Liver (tissue), 3 donors: ENCODE results near the gene SLC4A5.

Source experiments
- EGR1 ChIP-seq, 2 donors: IDR thresholded peaks; 2 replicates each; pipeline ENCODE4 v1.6.1; 2016 to 2018; ENCODE audit warnings: antibody characterized with exemption in 2 of 2, low read depth in 2 of 2
- FOXA1 ChIP-seq: IDR thresholded peaks from 2 replicates; pipeline ENCODE4 v1.6.1; 2016; ENCODE audit warnings: antibody characterized with exemption
- GABPA ChIP-seq, 2 donors: IDR thresholded peaks in 1 of 2; conservative IDR thresholded peaks in 1 of 2; 2 replicates each; pipeline ENCODE4 v1.6.1; 2016; ENCODE audit warnings: antibody characterized with exemption in 2 of 2, mild to moderate bottlenecking in 1 of 2, moderate library complexity in 1 of 2
- JUND ChIP-seq, 2 donors: IDR thresholded peaks; 2 replicates each; pipeline ENCODE4 v1.6.1; 2016; ENCODE audit warnings: antibody characterized with exemption in 2 of 2
- MAX ChIP-seq: IDR thresholded peaks from 2 replicates; pipeline ENCODE4 v1.6.1; 2016; ENCODE audit warnings: antibody characterized with exemption
- NR2F2 ChIP-seq: IDR thresholded peaks from 2 replicates; pipeline ENCODE4 v1.6.1; 2016; ENCODE audit warnings: antibody characterized with exemption
- RAD21 ChIP-seq, 2 donors: IDR thresholded peaks; 2 replicates each; pipeline ENCODE4 v1.6.1; 2016; ENCODE audit warnings: antibody characterized with exemption in 2 of 2, mild to moderate bottlenecking in 2 of 2
- REST ChIP-seq: IDR thresholded peaks from 2 replicates; pipeline ENCODE4 v1.6.1; 2016; ENCODE audit warnings: antibody characterized with exemption, mild to moderate bottlenecking
- RXRA ChIP-seq, 2 donors: IDR thresholded peaks; 2 replicates each; pipeline ENCODE4 v1.6.1; 2017 to 2018; ENCODE audit warnings: antibody characterized with exemption in 2 of 2, mild to moderate bottlenecking in 1 of 2
- SP1 ChIP-seq: IDR thresholded peaks from 2 replicates; pipeline ENCODE4 v1.6.1; 2018; ENCODE audit warnings: antibody characterized with exemption, mild to moderate bottlenecking
- TAF1 ChIP-seq: conservative IDR thresholded peaks from 2 replicates; pipeline ENCODE4 v1.6.1; 2016; ENCODE audit warnings: antibody characterized with exemption, mild to moderate bottlenecking
- TF ChIP-seq, protein P1 (sequence below): fragments of 150-350 bp; IDR thresholded peaks from 2 replicates; pipeline ENCODE4 v1.5.1; 2017; ENCODE audit warnings: improper control_type of control experiment, low read depth, low read length; ENCODE audit not compliant: missing input control
- donor health status: healthy.
- donor health status: healthy.

DNA sequence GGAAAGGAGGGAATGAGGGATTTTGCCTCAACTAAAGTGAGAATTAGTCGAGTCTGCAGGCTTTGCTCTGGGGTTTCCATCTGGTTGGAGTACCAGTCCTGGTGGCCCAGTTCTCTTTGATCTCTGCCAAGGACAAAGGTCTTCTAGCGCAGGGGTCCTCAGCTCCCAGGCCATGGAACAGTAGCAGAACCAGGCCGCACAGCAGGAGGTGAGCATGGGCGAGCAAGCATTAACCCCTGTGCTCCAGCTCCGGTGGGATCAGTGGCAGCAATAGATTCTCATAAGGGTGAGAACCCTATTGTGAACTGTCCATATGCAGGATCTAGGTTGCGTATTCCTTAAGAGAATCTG is 120.9 kb downstream of the SLC4A5 start:
- TF ChIP-seq REST: no peak
- no peak for TF ChIP-seq SP1
- no peak for TF ChIP-seq GABPA (IDR thresholded peaks at IDR 0.05 in 1 of 2, conservative IDR thresholded peaks at IDR 0.05 in 1 of 2)
- TF ChIP-seq RAD21 (IDR thresholded peaks at IDR 0.05): no peak
- TF ChIP-seq FOXA1: no peak
- TF ChIP-seq, protein P1, sequence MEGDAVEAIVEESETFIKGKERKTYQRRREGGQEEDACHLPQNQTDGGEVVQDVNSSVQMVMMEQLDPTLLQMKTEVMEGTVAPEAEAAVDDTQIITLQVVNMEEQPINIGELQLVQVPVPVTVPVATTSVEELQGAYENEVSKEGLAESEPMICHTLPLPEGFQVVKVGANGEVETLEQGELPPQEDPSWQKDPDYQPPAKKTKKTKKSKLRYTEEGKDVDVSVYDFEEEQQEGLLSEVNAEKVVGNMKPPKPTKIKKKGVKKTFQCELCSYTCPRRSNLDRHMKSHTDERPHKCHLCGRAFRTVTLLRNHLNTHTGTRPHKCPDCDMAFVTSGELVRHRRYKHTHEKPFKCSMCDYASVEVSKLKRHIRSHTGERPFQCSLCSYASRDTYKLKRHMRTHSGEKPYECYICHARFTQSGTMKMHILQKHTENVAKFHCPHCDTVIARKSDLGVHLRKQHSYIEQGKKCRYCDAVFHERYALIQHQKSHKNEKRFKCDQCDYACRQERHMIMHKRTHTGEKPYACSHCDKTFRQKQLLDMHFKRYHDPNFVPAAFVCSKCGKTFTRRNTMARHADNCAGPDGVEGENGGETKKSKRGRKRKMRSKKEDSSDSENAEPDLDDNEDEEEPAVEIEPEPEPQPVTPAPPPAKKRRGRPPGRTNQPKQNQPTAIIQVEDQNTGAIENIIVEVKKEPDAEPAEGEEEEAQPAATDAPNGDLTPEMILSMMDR: no peak
- no peak for TF ChIP-seq JUND (IDR thresholded peaks at IDR 0.05)
- TF ChIP-seq RXRA (IDR thresholded peaks at IDR 0.05): no peak
- no peak for TF ChIP-seq MAX
- TF ChIP-seq TAF1: no peak
- no peak for TF ChIP-seq EGR1 (IDR thresholded peaks at IDR 0.05; ENCODE audit: low read depth in 2 of 2)
- TF ChIP-seq NR2F2: no peak
